DMS114 treated with DMSO at 0.1 percent for 48 hours (cell line): ENCODE measurements around the gene TSPAN18.

ENCODE experiments used
- DNase-seq: peaks from one replicate; lab custom pipeline; 2025; ENCODE audit not compliant: unreplicated experiment; lab: John Stamatoyannopoulos, UW

TSPAN18 gene

GRCh38 chr11:44726283-44727113 is at the start of gene TSPAN18:
TSPAN18 (plus strand) TSS chr11:44726962; CDS start chr11:44906417, 179,455 bp downstream.
- DNase-seq = no peak

- no peak for DNase-seq
These were observed 45.7 kb upstream of the TSPAN18 start for GRCh38 chr11:44680982-44681597.

- DNase-seq = no peak
These were observed 45.1 kb upstream of the TSPAN18 start for GRCh38 chr11:44681698-44682097.

GRCh38 chr11:44684859-44685281 is 41.9 kb upstream of the TSPAN18 start:
- no peak for DNase-seq

- DNase-seq = no peak
These were observed 39.4 kb upstream of the TSPAN18 start for GRCh38 chr11:44687388-44687787.

GRCh38 chr11:44689265-44689664 is 37.5 kb upstream of the TSPAN18 start:
- DNase-seq = no peak

GRCh38 chr11:44690651-44691050 is 36.1 kb upstream of the TSPAN18 start:
- DNase-seq = no peak

- no peak for DNase-seq
These were observed 34.3 kb upstream of the TSPAN18 start for GRCh38 chr11:44692460-44692859.

GRCh38 chr11:44693654-44694119 is 33.1 kb upstream of the TSPAN18 start:
- DNase-seq = no peak

GRCh38 chr11:44694443-44694842 is 32.3 kb upstream of the TSPAN18 start:
- no peak for DNase-seq

- no peak for DNase-seq
These were observed 31.5 kb upstream of the TSPAN18 start for GRCh38 chr11:44695169-44695833.

GRCh38 chr11:44698252-44698912 is 28.4 kb upstream of the TSPAN18 start:
- DNase-seq = no peak

- DNase-seq = no peak
These were observed 27.0 kb upstream of the TSPAN18 start for GRCh38 chr11:44699497-44700408.

GRCh38 chr11:44701276-44701675 is 25.5 kb upstream of the TSPAN18 start:
- no peak for DNase-seq

- no peak for DNase-seq
These were observed 23.9 kb upstream of the TSPAN18 start for GRCh38 chr11:44702889-44703288.

GRCh38 chr11:44707094-44707493 is 19.7 kb upstream of the TSPAN18 start:
- no peak for DNase-seq

- no peak for DNase-seq
These were observed 18.8 kb upstream of the TSPAN18 start for GRCh38 chr11:44708009-44708408.

GRCh38 chr11:44708523-44709280 is 18.1 kb upstream of the TSPAN18 start:
- no peak for DNase-seq

GRCh38 chr11:44709281-44709562 is 17.5 kb upstream of the TSPAN18 start:
- no peak for DNase-seq

GRCh38 chr11:44709966-44710365 is 16.8 kb upstream of the TSPAN18 start:
- DNase-seq = no peak
